CD4-positive, alpha-beta T cell treated with Interleukin-12 subunit alpha and Interleukin-12 subunit beta, for 1 hour (primary cell): ENCODE measurements around the gene LRRC71.

Source experiments
- DNase-seq: peaks from one replicate; pipeline ENCODE4 v3.0.0-alpha.2; 2020

Gene LRRC71

DNA sequence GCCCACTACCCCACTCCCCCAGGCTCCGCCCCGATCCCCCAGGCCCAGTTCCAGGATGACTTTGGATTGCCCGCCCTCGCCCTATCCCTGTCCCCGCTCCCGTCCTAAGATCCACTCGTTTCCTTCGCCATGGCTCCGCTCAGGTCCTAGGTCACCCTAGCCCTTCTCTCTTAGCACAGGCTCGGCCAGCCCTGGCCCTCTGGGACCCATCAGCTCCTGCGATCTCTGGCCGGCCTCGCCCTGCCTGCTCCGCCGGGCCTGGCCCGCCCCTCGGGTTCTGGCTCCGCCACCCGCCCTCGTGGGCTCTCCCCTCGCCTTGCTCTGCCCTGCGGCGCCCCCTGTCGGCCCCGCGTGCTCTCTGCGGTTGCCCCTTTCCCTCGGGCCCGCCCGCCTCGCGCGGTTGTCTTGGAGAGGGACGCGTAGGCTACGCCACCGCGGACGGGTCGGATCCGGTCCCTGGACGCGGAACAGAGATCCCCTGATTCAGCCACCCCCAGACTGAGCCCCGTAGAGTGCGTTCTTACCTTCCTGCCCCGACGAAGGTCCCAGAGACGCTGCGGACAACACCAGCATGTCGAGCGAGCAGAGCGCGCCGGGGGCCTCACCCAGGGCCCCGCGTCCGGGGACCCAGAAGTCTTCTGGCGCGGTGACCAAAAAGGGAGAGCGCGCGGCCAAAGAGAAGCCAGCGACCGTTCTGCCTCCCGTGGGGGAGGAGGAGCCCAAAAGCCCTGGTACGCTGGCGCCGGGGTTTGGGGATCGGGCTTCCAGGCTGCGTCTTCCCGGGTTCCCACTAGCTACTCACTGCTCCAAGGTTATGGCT is at the start of gene LRRC71:
TSS of gene LRRC71 (plus strand) at position 400 of the 820 bp plus-strand sequence. CDS start at position 572, 172 bp downstream.
- peak; percentile 59 for DNase-seq

DNA sequence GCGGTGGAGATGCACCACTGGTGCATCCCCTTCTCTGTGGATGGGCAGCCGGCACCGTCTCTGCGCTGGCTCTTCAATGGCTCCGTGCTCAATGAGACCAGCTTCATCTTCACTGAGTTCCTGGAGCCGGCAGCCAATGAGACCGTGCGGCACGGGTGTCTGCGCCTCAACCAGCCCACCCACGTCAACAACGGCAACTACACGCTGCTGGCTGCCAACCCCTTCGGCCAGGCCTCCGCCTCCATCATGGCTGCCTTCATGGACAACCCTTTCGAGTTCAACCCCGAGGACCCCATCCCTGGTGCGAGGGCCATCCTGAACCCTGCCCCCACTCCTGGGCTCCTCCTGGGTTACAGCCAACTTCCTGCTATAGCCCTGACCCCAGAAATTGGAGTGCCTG is 46.8 kb upstream of the LRRC71 start:
- DNase-seq, result no peak

DNA sequence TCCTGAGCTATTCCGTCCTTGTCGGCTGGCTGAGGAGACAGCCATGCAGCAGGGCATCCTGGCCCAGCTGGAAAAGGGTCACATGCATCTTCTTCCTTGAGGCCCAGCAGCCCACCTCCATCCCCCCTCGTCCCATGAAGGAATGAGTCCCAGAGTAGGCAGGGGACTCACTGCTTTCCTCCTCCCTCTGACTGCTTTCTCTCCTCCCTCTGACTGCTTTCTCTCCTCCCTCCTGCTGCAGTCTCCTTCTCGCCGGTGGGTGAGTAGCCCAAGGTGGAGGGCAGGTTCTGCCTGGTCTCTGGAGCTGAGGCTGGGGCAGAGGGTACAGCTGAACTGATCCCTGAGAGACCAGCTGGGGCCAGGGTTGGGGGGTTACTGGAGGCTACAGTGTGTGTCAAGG is 46.3 kb upstream of the LRRC71 start:
- DNase-seq, result no peak

DNA sequence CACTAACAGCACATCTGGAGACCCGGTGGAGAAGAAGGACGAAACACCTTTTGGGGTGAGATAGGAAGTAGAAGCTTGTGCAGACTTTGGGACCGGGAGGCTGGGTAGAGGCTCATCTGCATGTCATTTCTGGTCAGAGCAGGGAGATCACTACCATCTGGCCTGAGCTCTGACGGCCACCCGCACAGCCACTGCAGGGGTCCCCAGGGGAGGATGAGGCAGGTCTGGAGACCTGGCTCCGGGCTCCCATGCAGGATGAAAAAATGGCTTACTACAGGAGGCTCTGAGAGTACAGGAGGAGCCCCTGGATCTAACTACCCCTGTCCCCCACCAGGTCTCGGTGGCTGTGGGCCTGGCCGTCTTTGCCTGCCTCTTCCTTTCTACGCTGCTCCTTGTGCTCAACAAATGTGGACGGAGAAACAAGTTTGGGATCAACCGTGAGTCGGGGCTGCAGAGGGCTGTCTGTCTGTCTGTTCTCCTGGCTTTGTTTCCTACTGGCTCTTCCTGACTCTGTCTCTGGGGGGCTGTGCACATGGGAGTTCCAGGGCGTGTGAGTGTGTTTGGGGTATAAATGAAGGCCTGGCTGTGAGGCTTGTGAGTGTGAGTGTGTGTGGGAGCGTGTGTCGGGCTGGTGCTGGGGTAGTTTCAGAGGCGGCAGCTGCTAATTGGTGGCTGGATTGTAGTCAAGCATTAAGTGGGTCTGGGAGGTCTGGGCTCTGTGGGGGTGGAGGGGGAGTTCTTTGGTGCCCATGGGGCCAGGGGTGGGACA is 45.7 kb upstream of the LRRC71 start:
- DNase-seq, result no peak

DNA sequence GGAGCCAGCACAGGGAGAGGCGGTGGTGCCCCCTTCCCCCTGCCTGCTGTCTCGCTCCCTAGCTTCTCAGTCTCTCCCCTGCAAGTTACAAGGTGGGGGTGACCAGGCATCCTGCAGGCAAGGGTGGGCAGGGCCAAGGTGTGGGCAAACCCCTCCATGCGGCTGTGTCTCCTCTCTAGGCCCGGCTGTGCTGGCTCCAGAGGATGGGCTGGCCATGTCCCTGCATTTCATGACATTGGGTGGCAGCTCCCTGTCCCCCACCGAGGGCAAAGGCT is 45.2 kb upstream of the LRRC71 start:
- no peak for DNase-seq

DNA sequence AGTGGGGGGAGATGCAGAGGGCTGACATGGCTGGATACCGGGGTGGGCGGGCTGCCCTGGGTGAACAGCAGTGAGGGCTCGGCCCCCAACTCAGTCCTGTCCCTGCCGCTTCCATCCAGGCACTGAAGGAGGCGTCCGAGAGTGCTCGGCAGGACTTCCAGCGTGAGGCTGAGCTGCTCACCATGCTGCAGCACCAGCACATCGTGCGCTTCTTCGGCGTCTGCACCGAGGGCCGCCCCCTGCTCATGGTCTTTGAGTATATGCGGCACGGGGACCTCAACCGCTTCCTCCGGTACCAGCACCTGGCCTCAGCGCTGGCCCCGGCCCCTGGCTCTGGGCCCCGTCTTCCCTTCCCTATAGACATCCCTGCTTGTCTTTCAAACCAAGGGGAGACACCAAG is 44.2 kb upstream of the LRRC71 start:
- no peak for DNase-seq

DNA sequence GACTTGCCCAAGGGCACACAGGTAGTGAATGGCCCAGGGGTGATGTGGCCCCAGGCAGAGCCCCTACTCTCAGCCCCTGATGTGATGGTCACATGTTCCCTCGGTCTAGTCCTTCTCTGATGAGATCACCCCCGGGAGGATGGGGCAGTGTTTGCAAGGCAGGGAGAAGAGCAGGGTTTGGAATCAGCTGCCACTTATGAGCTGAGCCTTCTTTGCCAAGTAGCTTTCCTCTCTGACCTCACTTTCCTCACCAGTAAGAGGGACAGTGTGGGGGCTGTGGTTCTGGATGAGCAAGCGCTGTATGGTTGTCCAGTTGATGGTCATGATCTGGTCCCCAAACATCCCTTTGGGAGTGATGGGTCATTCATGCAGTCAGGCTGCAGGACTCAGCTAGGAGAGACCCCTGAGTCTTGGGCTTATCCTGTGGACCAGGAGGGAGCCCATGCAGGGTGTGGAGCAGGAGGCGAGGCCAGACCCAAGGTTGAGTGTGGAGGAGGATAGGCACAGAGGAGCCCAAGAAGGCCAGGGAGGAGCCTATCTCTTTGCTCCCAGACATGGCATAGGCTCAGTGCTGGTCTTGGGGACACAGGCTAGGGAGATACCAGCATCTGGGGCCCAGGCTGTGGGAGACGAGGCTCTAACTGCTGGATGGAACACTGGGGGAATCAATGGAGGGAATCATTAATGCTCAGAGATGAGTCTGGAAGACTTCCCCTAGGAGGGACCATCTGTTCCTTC is 42.8 kb upstream of the LRRC71 start:
- DNase-seq, result no peak

DNA sequence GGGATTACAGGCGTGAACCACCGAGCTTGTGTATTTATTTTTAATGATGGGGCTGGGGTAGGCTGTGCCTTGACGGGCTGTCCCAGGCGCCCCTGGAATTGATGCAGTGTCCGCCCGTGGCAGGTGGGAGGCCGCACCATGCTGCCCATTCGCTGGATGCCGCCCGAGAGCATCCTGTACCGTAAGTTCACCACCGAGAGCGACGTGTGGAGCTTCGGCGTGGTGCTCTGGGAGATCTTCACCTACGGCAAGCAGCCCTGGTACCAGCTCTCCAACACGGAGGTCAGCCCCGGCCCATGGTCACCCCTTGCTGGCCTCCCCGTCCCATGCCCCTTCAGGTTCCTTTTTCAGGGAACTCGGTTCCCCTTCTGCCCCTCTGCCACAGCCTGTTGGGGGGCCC is 40.6 kb upstream of the LRRC71 start:
- DNase-seq, result no peak

DNA sequence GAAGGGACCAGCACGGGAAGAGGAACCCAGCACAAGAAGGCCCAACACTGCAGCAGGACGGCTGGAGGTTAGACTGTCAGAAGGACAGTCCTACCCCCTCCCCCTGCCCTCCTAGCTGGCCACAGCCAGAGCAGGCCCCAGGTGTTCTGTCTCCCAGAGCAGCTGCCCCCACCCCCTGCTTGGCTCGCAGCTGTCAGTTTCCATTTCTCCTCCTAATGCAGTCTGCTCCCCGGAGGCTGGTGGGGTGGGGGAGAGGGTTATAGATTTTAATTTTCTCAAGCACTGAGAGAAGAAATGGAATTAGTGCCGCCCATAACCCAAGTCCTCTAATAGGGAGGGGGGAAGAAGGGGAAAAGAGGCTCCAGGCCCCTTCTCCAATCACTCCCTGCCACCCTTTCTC is 40.0 kb upstream of the LRRC71 start:
- no peak for DNase-seq

DNA sequence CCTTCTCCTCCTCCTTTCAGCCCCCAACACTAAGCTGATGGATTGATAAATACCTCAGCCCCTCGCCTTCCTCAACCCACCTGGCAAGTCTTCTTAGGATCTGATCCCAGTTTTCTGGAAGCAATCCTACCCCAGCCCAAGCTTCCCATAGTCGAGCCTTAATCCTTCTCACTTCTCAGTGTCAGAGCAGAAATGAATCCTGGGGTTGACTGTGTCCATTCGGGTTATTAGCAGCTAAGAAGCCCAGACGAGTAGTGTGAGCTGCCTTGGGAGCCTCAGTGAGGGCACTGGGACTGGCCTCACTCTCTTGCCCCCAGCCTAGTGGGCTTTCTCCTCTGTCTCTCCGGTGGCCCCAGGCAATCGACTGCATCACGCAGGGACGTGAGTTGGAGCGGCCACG is 39.3 kb upstream of the LRRC71 start:
- DNase-seq, result no peak

DNA sequence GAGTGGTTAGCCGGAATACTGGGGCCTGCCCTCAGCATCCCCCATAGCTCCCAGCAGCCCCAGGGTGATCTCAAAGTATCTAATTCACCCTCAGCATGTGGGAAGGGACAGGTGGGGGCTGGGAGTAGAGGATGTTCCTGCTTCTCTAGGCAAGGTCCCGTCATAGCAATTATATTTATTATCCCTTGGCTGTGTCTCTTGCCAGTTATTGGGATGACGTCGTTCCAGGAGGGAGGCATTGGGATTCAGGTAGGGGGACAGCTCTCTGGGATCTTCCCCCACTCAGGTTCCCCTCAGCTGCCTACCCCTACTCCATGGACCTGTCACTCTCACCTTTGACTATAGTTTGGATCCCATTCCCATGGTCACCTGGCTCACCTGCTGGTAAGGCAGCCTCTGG is 38.8 kb upstream of the LRRC71 start:
- DNase-seq, result no peak

DNA sequence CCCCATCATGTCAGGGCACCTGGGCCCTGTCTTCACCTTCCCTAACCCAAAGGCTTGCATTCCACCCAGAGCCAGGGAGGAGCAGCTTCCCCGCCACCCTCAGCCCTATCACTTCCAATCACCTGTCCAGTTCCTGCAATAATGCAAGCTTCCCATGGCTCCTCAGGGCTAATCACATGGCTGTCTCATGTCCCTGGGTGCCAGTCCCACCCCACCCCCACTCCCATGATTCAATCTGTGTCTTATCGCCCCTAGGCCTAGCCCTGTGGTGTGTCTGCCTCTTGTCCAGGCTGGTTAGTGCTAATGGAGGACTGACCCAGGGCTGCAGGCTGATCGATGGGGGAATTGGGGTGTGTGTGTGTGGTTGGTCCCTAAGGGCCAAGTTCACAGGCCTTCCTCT is 37.9 kb upstream of the LRRC71 start:
- no peak for DNase-seq

DNA sequence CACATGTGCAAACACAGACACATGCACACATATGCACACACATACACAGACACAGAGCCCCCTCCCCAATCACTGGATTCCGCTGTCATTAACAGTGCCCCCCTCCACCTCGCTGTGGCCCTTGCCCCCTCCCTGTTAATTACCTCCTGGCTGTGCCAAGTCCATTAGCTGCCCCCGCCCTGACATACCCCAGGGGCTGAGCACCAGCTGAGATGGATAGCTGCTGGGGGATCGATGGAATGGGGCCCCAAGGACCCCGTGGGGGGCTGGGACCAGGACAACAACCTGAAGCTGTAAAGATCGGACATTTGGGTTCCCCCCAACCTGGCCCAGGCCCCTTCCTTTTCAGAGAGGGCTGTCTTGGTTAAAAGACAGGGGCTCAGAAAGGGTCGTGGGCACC is 36.5 kb upstream of the LRRC71 start:
- DNase-seq, result no peak

DNA sequence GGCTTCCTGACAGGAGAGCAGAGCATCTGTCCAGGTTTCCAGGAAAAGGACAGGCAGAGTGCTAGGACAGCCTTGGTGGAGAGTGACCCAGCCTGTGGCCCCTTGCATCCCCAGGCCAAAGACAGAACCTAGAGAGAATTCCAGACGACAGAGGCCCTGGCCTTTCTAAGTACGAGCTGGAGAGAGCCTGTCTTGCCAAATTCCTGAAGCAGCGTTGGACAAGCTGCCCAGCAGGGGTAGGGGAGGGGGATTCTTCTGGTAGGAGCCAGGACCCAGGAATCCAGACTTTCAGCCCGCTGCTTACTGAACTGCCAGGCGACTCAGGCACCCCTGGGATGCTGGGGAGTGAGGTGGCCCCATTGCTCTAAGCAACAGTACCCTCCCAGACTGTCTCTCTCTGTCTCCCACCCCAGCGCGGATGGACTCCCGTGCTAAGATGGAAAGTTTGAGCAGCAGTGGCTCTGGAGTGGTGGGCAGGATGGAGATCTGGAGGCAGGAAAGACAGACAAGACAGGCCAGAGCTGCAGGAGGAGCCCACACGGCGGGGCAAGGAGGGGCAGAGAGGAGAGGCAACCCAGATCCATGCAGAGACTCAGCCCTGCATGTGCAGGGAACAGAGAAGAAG is 35.8 kb upstream of the LRRC71 start:
- no peak for DNase-seq

DNA sequence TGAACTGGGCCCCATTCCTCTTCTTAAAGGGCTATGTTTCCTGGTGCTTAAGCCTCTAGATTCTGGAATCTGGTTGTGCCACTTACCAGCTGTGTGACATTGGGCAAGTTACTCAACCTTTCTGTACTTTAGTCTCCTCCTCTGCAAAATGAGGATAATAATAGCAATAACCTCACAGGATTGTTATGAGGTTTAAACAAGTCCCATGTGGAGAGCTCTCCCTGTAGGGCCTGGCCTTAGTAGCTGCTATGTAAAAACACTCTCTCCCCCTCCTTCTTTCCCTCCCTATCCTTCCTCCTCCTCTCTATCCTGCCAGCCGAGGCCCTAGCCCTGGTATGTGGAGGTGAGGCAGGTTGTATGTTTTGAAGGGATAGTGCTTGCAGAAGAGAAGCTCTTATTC is 35.1 kb upstream of the LRRC71 start:
- DNase-seq, result no peak

DNA sequence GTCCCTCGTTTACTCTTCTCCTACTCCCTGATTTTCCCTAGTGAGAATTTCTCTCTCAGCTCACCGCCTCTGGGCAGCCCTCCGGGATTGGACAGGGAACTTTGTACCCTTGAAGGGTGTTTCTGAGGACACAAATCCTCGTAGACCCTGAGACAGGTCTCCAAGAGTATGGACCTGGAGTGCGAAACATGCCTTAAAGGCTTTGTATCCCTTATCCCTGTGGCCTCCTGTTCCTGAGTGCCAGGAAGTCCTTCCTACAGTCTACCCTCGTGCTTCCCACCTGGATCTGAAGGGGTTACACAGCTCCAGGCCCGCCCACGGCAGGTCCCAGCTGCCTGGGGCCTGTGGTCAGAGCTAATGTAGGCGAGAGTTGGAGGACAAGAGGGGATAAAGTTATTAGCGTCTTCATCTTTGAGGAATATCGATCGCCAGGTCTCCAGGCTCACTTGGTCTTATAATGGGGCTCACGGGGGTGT is 34.5 kb upstream of the LRRC71 start:
- no peak for DNase-seq

DNA sequence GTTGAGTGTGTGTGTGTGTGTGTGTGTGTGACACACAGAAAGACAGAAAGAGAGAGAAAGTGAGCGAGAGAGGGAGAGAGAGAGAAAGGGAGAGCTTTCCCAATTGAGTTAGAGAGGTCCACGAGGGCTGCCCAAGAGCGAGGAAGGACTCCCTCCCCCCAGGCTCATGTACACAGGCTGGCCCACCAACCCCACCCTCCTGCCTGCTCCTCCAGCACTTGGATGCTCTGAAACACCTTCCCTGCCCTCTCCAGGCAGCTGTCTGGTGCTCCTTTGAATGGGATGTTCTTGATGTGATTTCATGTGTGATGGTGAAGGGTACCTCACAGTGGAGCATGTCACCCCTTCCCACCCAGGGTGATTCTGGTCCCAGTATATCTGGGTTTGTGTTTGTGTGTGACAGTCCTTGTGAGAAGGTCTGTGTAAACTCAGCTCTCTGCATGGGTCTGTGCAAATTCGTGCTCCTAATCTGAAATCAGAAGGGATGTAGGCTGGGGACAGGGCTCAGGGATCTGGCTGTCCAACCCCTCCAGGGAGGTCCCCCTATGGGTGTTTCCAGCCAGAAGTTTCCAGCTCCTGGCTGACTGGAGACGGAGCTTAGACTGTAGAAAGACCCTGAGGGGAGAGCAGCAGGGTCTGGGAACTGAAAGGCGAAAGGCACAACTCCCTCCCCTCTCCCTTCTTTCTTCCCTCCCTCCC is 33.7 kb upstream of the LRRC71 start:
- DNase-seq, result no peak

DNA sequence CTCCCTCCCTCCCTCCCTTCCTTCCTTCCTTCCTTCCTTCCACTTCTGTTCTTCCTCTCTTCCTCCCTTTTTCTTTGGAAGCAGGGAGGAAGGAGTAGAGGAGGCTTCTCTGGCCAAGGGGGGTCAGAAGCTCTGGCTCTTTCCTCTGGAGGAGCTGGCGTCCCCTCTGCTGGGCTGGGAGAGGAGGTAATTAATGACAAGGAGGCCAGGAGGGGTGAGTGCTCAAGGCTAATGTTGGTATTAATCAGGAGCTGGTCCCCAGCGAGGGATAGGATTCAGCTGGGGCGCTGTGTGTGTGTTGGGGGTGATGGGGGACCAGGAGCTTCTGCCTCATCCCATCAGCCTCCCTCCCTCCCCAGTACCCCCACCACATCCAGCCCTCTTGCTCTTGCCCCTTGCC is 33.1 kb upstream of the LRRC71 start:
- no peak for DNase-seq

DNA sequence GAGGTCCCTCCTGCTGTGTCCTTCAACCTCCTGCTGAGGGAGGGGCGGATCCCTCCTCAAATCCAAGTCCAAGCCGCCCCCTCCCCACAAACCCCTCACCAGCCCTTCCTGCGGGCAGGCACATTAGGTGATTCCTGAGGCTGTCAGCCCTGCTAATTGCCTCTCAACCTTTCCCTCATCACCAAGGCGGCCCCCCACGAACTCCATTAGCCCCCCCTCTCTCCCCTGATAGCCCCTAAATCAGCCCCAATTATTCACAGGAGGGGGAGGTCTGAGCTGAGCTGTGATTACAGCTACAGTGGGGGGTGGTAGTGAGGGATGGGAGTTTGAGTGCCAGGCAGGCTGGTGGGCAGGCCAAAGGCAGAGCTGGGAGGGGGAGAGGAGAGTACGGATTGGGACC is 32.7 kb upstream of the LRRC71 start:
- DNase-seq, result no peak

DNA sequence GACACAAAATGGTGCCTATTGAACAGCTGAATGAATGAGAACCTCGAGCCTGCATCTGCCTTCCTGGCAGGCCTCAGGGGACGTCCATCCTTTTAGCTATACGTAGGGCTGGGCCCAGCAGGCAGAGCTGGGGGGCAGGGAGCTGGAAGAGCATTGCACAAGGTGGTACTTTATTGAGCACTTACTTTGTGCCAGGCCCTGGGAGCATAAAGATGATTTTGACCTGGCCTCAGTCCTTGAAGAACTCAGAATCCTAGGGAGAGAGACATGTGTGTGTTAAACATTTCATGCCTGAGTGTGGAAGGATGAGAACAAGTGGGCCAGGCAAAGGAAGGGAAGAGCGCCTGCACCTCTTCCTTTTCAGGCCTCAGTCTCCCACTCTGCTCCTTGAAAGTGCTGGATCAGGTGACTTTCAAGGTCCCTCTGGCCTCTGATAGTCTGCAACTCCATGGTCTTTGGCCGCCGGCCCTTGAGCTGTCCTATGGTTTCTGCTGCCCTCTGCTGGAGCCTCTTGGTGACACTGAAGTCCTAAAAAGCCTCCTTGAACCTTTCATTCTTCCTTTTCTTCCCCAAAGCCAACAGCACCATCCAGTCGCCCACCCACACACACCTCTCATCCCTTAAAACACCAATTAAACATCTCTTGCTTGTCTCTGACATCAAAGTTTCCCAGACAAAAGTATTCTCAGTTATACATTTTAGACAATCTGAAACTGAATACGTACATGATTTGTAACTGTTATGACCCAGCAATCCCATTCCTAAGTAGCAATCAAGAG is 30.4 kb upstream of the LRRC71 start:
- DNase-seq, result peak; percentile 60

DNA sequence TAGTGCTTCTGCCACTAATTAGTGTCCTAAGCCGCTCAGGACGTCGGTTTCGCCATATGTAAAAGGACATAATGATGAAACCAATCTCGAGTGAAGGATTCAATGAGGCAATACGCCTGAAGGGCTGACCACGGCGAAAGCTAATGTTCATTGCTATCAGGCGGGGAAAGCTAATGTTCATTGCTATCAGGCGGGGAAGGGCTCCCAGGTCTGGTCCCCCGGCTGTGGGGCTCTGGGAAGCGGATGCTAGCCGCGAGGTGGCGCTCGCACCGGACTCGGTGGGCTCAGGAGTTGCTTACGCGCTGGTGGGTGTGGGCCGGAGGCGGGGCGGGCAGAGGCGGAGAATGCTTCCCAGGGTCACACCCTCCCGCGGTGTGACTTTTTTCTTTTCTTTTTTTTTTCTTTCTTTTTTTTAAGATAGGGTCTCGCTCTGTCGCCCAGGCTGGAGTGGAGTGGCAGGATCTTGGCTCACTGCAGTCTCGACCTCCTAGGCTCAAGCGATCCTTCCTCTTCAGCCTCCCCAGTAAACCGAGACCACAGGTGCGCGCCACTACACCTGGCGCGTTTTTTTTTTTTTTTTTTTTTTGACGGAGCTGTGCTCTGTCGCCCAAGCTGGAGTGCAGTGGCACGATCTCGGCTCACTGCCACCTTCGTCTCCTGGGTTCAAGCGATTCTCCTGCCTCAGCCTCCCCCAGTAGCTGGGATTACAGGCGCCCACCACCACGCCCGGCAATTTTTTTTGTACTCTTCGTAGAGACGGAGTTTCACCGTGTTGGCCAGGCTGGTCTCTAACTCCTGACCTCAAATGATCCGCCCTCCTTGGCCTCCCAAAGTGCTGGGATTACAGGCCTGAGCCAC is 28.0 kb upstream of the LRRC71 start:
- DNase-seq, result peak; percentile 87
